A673 (cell line): ENCODE data around the gene ANOS1.

Experiments used
- CTCF ChIP-seq: fragments of 300-800, 200-600 bp; sonication (generic); conservative IDR thresholded peaks from 2 replicates; pipeline ENCODE4 v1.5.1; 2017; ENCODE audit warnings: low read depth, mild to moderate bottlenecking, antibody characterized with exemption, low read length, moderate library complexity, mixed read lengths
- EZH2 ChIP-seq: fragments of 200-600 bp; sonication (generic); IDR thresholded peaks from 2 replicates; pipeline ENCODE4 v1.6.1; 2017; ENCODE audit warnings: borderline replicate concordance, low read depth, mild to moderate bottlenecking, mixed read lengths, antibody characterized with exemption, low read length; ENCODE audit not compliant: poor library complexity, severe bottlenecking

GRCh38 chrX:8546715-8547114, 185.2 kb downstream of the ANOS1 start:
- no peak for TF ChIP-seq CTCF
- TF ChIP-seq EZH2: no peak
